ENCODE data around the gene SPRYD4.

Gene SPRYD4

GRCh38 chr12:56522411-56523193 lies 54.2 kb downstream of the SPRYD4 start:
- no peak for DNase-seq

DNA sequence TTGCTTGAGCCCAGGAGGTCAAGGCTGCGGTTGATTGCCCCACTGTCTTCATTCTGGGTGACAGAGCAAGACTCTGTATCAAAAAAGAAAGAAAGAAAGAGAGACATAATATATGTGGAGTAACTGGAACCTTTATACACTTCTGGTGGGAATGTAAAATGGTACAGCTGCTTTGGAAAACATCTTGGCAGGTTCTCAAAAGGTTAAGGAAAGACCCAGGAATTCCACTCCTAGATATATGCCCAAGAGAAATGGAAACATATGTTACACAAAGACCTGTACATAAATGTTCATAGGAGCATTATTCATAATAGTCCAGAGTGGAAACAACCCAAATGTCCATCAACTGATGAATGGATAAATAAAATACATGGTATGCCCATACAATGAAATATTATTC lies 60.5 kb downstream of the SPRYD4 start:
- DNase-seq = no peak
